ENCODE results near the gene SCNN1A. TPM values are rescaled to one million over a fixed set of nuclear protein-coding genes. Genes with fewer than 3 reads are reported as not detected.
A peak's percentile ranks its signal among the peaks of the same experiment; 100 is the strongest.

The SCNN1A gene
- total RNA-seq, 2 donors from 2014 or later = 16.4 to 33.5 TPM

DNA sequence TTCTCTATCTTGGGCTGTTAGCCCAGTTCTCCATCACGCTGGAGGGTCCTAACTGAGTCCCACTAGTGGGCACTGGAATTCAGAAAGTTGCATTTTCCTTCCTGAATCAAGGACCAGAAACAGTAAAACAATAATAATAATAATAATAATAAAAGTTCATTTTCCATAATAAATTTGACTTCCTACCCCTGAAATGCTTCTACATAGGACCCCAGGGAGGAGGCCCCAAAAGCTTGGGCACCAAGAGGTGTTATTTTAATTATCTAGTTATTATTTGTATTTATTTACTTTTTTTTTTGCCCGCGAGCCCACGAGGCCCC, 12.4 kb downstream of the SCNN1A start:
- Histone ChIP-seq H3K36me3 (no peaks in the 10 kb centered on the region), H3K9me3 (no peaks in the 10 kb centered on the region), H3K27ac (no peak overlapping the region), H3K4me1 (ENCODE audit: control insufficient read depth in 1 of 2, low read depth in 2 of 2) (peaks cover 7 to 8% of the 10 kb centered on the region in 2 donors), H3K4me3 (peak overlapping the region; percentile 81), H3K27me3 (replicated peaks; ENCODE audit: insufficient read depth) (no peaks in the 10 kb centered on the region)
- no peak for ATAC-seq (ENCODE audit: insufficient number of reproducible peaks, low FRiP score, low read depth)
- no peak for TF ChIP-seq CTCF (IDR thresholded peaks at IDR 0.05)
- no peak for DNase-seq (ENCODE audit: low spot score)

GRCh38 chr12:6362403-6362802, 13.0 kb downstream of the SCNN1A start:
- DNase-seq (ENCODE audit: low spot score) (no peak), ATAC-seq (ENCODE audit: insufficient number of reproducible peaks, low FRiP score, low read depth) (no peak)
- Histone ChIP-seq H3K27me3 (replicated peaks; ENCODE audit: insufficient read depth) (no peaks in the 10 kb centered on the region), H3K9me3 (no peaks in the 10 kb centered on the region), H3K27ac (no peak overlapping the region), H3K36me3 (no peaks in the 10 kb centered on the region), H3K4me1 (ENCODE audit: control insufficient read depth in 1 of 2, low read depth in 2 of 2) (peaks cover 7 to 8% of the 10 kb centered on the region in 2 donors), H3K4me3 (no peak overlapping the region)
- TF ChIP-seq CTCF (IDR thresholded peaks at IDR 0.05) = no peak

DNA sequence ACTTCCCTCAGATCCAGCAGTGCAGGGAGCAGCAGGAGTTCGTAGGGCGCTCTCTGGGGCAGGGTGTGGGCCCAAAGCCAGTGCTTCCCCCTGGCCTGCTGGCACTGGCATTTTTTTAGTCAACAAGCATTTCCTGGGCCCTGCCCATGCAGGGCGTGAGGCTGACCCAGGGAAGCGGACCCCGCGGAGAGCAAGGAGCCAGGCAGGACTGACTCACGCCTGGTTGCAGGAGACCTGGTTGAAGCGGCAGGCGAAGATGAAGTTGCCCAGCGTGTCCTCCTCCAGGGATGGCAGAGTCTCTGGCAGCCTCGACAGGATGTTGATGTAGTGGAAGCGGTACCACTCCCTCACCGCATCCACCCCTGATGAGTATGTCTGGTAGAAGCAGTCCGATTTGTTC, 13.5 kb downstream of the SCNN1A start:
- no peak overlapping the region for H3K27ac ChIP-seq
- no peak overlapping the region for H3K4me3 ChIP-seq
- peaks cover 7 to 8% of the 10 kb centered on the region in 2 donors for H3K4me1 ChIP-seq (ENCODE audit: control insufficient read depth in 1 of 2, low read depth in 2 of 2)
- H3K27me3 ChIP-seq (replicated peaks; ENCODE audit: insufficient read depth) = no peaks in the 10 kb centered on the region
- DNase-seq (ENCODE audit: low spot score) (no peak), ATAC-seq (ENCODE audit: insufficient number of reproducible peaks, low FRiP score, low read depth) (no peak)
- H3K9me3 ChIP-seq = no peaks in the 10 kb centered on the region
- H3K36me3 ChIP-seq = no peaks in the 10 kb centered on the region
- no peak for TF ChIP-seq CTCF (IDR thresholded peaks at IDR 0.05)

DNA sequence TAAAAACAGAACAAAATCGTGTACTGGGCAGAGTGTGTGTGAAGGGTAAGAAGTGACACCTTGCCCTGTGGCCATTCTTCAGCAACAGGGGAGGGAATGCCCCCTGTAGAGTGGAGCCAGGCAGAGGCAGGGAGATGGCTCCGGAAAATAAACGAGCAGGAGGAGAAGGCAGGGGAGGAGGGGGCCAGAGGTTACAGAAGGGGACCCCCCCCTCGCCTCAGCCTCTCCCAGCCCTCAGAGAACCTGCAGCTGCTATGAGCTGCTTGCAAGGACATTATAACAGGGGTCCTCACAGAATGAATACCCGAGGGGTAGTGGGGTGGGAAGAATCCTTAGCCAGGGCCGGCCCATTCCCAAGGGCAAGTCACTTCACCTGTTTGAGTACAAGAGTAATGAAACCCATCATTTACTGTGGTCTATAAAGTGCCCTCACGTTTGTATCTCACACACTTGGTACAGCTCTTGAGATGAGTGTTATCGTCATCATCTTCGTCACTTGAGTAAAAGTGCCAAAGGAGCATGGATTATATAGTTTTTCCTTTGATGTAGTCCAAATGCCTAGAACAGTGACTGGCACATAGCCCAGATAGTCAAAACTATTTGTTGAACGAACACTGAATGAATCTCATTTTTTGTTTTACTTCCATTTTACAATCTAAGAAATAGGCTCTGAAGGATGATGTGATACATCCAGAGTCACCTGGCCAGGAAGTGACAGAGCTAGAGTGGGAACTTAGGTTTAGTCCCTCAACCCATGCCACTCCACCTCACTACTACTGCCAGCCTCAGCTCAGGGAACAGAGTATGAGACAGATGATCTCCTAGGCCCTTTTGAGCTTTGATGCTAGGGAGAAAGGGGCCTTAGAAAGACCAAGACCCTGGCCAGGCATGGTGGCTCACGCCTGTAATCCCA, 14.5 kb downstream of the SCNN1A start:
- no peak for TF ChIP-seq CTCF (IDR thresholded peaks at IDR 0.05)
- no peak for DNase-seq (ENCODE audit: low spot score)

DNA sequence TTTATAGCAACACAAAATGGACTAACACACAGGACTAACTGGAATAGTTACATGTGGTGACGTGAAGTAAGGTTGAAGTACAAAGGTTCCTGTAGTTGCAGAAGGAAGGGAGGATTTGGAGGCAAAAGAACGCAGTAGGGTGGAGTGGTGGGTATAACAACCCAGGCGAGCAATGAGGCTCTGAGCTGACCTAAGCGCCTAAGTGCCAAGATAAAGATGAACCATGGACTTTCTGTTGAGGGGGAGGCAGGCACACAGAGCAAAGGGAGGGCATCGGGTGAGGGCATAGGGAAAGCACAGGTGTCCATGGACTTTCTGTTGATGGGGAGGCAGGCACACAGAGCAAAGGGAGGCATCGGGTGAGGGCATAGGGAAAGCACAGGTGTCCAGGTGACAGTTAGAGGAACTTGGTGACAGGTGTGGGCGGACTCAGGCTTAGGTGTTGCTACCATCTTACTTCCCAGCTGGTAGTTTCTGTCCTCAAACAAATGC, 15.2 kb downstream of the SCNN1A start:
- no peaks in the 10 kb centered on the region for H3K9me3 ChIP-seq
- no peak for DNase-seq (ENCODE audit: low spot score)

More for the DNA sequence above, 14.5 kb downstream of the SCNN1A start:
- Histone ChIP-seq H3K4me1 (ENCODE audit: control insufficient read depth in 1 of 2, low read depth in 2 of 2) (peaks cover 7 to 8% of the 10 kb centered on the region in 2 donors), H3K27me3 (replicated peaks; ENCODE audit: insufficient read depth) (no peaks in the 10 kb centered on the region), H3K4me3 (no peak overlapping the region), H3K36me3 (no peaks in the 10 kb centered on the region), H3K27ac (no peak overlapping the region), H3K9me3 (no peaks in the 10 kb centered on the region)
- no peak for ATAC-seq (ENCODE audit: insufficient number of reproducible peaks, low FRiP score, low read depth)

More for the DNA sequence above, 15.2 kb downstream of the SCNN1A start:
- H3K27me3 ChIP-seq (replicated peaks; ENCODE audit: insufficient read depth) = no peaks in the 10 kb centered on the region
- TF ChIP-seq CTCF (IDR thresholded peaks at IDR 0.05) = no peak
- H3K36me3 ChIP-seq = no peaks in the 10 kb centered on the region
- no peak overlapping the region for H3K4me3 ChIP-seq
- no peak overlapping the region for H3K27ac ChIP-seq
- H3K4me1 ChIP-seq (ENCODE audit: control insufficient read depth in 1 of 2, low read depth in 2 of 2) = peaks cover 7 to 8% of the 10 kb centered on the region in 2 donors
- ATAC-seq (ENCODE audit: insufficient number of reproducible peaks, low FRiP score, low read depth) = no peak
